Liver (tissue), 9 donors: ENCODE measurements around the gene NCAPH2. TPM values are rescaled to one million over a fixed set of nuclear protein-coding genes. Genes with fewer than 3 reads are reported as not detected.

Source experiments
- DNase-seq: peaks from one replicate; pipeline ENCODE4 v3.0.0-alpha.2; 2017; ENCODE audit warnings: low spot score
- H3K27ac ChIP-seq, 2 donors: one replicate each; pipeline ENCODE4 v1.7.0; 2013; ENCODE audit warnings: inconsistent platforms in 2 of 2, low read length in 2 of 2, control low read depth in 1 of 2, low read depth in 1 of 2, mild to moderate bottlenecking in 1 of 2
- H3K27me3 ChIP-seq, 4 donors: one replicate each; pipeline versions ENCODE4 v1.6.1 to v1.7.0; 2013; ENCODE audit warnings: low read length in 3 of 4, inconsistent platforms in 1 of 4, mild to moderate bottlenecking in 1 of 4, moderate library complexity in 1 of 4; ENCODE audit not compliant: control insufficient read depth in 4 of 4, insufficient read depth in 4 of 4
- H3K36me3 ChIP-seq, 4 donors: one replicate each; pipeline versions ENCODE4 v1.6.1 to v1.7.0; 2013; ENCODE audit warnings: low read length in 3 of 4, mild to moderate bottlenecking in 3 of 4, low read depth in 1 of 4, moderate library complexity in 1 of 4; ENCODE audit not compliant: control insufficient read depth in 4 of 4, insufficient read depth in 3 of 4
- H3K4me1 ChIP-seq, 4 donors: one replicate each; pipeline versions ENCODE4 v1.6.1 to v1.7.0; 2013; ENCODE audit warnings: low read length in 3 of 4, mild to moderate bottlenecking in 3 of 4, moderate library complexity in 1 of 4; ENCODE audit not compliant: control insufficient read depth in 4 of 4, insufficient read depth in 4 of 4
- H3K4me3 ChIP-seq, 3 donors: one replicate each; pipeline versions ENCODE4 v1.6.1 to v1.7.0; 2013; ENCODE audit warnings: low read length in 3 of 3, control low read depth in 1 of 3, low read depth in 1 of 3, mild to moderate bottlenecking in 1 of 3
- H3K9ac ChIP-seq, 2 donors: one replicate each; pipeline ENCODE4 v1.7.0; 2013; ENCODE audit warnings: low read length in 2 of 2, mild to moderate bottlenecking in 2 of 2, moderate library complexity in 2 of 2, control low read depth in 1 of 2, low read depth in 1 of 2
- H3K9me3 ChIP-seq, 4 donors: one replicate each; pipeline versions ENCODE4 v1.6.1 to v1.7.0; 2013; ENCODE audit warnings: low read length in 3 of 4; ENCODE audit not compliant: control insufficient read depth in 4 of 4
- ATF3 ChIP-seq: IDR thresholded peaks from 2 replicates; pipeline ENCODE4 v1.6.1; 2016; ENCODE audit warnings: antibody characterized with exemption
- EGR1 ChIP-seq, 2 donors: IDR thresholded peaks; 2 replicates each; pipeline ENCODE4 v1.6.1; 2016 to 2018; ENCODE audit warnings: antibody characterized with exemption in 2 of 2, low read depth in 2 of 2
- GABPA ChIP-seq, 2 donors: IDR thresholded peaks in 1 of 2; conservative IDR thresholded peaks in 1 of 2; 2 replicates each; pipeline ENCODE4 v1.6.1; 2016; ENCODE audit warnings: antibody characterized with exemption in 2 of 2, mild to moderate bottlenecking in 1 of 2, moderate library complexity in 1 of 2
- HNF4A ChIP-seq, 2 donors: conservative IDR thresholded peaks; 2 replicates each; pipeline ENCODE4 v1.6.1; 2016; ENCODE audit warnings: antibody characterized with exemption in 2 of 2, mild to moderate bottlenecking in 2 of 2
- JUND ChIP-seq, 2 donors: IDR thresholded peaks; 2 replicates each; pipeline ENCODE4 v1.6.1; 2016; ENCODE audit warnings: antibody characterized with exemption in 2 of 2
- MAX ChIP-seq: IDR thresholded peaks from 2 replicates; pipeline ENCODE4 v1.6.1; 2016; ENCODE audit warnings: antibody characterized with exemption
- NR2F2 ChIP-seq: IDR thresholded peaks from 2 replicates; pipeline ENCODE4 v1.6.1; 2016; ENCODE audit warnings: antibody characterized with exemption
- SP1 ChIP-seq: IDR thresholded peaks from 2 replicates; pipeline ENCODE4 v1.6.1; 2018; ENCODE audit warnings: antibody characterized with exemption, mild to moderate bottlenecking
- TAF1 ChIP-seq: conservative IDR thresholded peaks from 2 replicates; pipeline ENCODE4 v1.6.1; 2016; ENCODE audit warnings: antibody characterized with exemption, mild to moderate bottlenecking
- YY1 ChIP-seq: IDR thresholded peaks from 2 replicates; pipeline ENCODE4 v1.6.1; 2016; ENCODE audit warnings: antibody characterized with exemption, mild to moderate bottlenecking
- WGBS: extraction: QIAGEN DNeasy Blood & Tissue Kit; methylation state at CpG from one replicate; pipeline ENCODE4 v1.1.7; 2013; 5-methylcytosine and 5-hydroxymethylcytosine counted together
- polyA plus RNA-seq, 2 donors: library from polyadenylated mRNA; stranded (reverse) in 1 of 2; unstranded in 1 of 2; fragments of 200-250 nt in 1 of 2; fragments of >200 nt in 1 of 2; fragmentation: Nextera tagmentation in 1 of 2; extraction: Ambion mirVana in 1 of 2; gene quantifications; one replicate each; pipeline versions ENCODE4 v1.2.1 to v1.2.3, GENCODE V29; 2013 to 2015
- total RNA-seq, 2 donors: library from RNA; depleted of rRNA; stranded (reverse); fragments of >200 nt; gene quantifications; one replicate each; pipeline ENCODE4 v1.2.3, GENCODE V29; 2014
- TF ChIP-seq, protein P1 (sequence below): fragments of 150-350 bp; IDR thresholded peaks from 2 replicates; pipeline ENCODE4 v1.5.1; 2017; ENCODE audit warnings: improper control_type of control experiment, low read depth, low read length; ENCODE audit not compliant: missing input control
- TF ChIP-seq, protein P2 (sequence below): IDR thresholded peaks from 2 replicates; pipeline ENCODE4 v1.6.1; 2016; ENCODE audit warnings: antibody characterized with exemption, mild to moderate bottlenecking
- TF ChIP-seq, protein P3 (sequence below): IDR thresholded peaks from 2 replicates; pipeline ENCODE4 v1.6.1; 2016; ENCODE audit warnings: antibody characterized with exemption
- donor health status: healthy.
- donor health status: healthy.
- donor health status: healthy.
- donor health status: healthy.
- donor health status: healthy.

The NCAPH2 gene
- total and polyA plus RNA-seq, 4 donors, result 12.0 to 30.8 (median 13.9) TPM

DNA sequence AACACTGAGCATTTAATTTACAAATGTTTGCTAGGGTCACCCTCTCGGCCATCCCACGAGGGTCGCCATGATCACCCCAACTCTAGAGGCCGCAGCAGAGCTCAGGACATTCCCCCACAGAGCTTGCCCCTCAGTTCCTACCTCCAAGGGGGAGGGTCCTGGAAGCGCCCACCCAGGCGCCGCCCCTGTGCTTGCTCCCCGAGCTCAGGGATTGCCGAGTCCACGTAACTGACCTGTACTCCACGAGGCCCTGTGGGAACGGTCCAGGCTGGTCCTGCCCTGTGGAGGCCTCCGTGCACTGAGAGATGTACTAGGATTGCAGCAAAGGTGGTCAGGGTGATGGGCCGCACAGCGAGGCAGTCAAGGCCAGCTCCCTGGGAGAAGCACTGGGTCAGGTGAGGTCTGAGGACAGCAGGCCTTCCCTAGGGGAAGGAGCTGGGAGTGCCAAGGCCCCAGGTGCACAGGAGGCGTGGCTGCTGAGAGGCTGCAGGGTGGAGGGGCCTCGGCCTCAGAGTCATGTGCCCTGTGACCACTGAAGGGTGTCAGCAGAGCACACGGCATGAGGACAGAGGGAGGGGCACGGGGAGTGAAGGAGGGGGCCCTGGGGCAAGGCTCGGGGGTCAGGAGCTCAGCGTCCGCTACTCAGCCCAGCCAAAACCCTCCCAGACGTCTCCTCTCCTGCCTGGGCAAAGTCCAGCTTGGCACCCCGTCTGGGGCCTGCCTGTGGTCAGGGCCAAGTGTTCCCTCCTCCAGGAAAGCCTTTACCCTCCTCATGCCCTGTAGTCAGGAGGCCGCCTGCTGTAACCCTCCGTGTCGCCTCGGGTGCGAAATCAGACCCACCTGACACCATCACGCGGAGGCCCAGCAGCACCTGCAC, 23.8 kb upstream of the NCAPH2 start:
- WGBS, result 82% methylated on average over 31 of the region's 31 CpGs
- H3K9ac ChIP-seq, result no peak overlapping the region
- no peak overlapping the region for H3K4me3 ChIP-seq
- H3K4me1 ChIP-seq, result peaks cover 0 to 27% (median 8%) of the 10 kb centered on the region in 4 donors
- H3K36me3 ChIP-seq, result no peaks in the 10 kb centered on the region
- no peak for DNase-seq
- no peak for TF ChIP-seq NR2F2
- TF ChIP-seq, protein P1, sequence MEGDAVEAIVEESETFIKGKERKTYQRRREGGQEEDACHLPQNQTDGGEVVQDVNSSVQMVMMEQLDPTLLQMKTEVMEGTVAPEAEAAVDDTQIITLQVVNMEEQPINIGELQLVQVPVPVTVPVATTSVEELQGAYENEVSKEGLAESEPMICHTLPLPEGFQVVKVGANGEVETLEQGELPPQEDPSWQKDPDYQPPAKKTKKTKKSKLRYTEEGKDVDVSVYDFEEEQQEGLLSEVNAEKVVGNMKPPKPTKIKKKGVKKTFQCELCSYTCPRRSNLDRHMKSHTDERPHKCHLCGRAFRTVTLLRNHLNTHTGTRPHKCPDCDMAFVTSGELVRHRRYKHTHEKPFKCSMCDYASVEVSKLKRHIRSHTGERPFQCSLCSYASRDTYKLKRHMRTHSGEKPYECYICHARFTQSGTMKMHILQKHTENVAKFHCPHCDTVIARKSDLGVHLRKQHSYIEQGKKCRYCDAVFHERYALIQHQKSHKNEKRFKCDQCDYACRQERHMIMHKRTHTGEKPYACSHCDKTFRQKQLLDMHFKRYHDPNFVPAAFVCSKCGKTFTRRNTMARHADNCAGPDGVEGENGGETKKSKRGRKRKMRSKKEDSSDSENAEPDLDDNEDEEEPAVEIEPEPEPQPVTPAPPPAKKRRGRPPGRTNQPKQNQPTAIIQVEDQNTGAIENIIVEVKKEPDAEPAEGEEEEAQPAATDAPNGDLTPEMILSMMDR, result no peak
- TF ChIP-seq MAX, result no peak
- no peak for TF ChIP-seq TAF1
- TF ChIP-seq HNF4A (conservative IDR thresholded peaks at IDR 0.05), result no peak
- no peak for TF ChIP-seq EGR1 (IDR thresholded peaks at IDR 0.05; ENCODE audit: low read depth in 2 of 2)
- TF ChIP-seq ATF3, result no peak
- TF ChIP-seq, protein P2, sequence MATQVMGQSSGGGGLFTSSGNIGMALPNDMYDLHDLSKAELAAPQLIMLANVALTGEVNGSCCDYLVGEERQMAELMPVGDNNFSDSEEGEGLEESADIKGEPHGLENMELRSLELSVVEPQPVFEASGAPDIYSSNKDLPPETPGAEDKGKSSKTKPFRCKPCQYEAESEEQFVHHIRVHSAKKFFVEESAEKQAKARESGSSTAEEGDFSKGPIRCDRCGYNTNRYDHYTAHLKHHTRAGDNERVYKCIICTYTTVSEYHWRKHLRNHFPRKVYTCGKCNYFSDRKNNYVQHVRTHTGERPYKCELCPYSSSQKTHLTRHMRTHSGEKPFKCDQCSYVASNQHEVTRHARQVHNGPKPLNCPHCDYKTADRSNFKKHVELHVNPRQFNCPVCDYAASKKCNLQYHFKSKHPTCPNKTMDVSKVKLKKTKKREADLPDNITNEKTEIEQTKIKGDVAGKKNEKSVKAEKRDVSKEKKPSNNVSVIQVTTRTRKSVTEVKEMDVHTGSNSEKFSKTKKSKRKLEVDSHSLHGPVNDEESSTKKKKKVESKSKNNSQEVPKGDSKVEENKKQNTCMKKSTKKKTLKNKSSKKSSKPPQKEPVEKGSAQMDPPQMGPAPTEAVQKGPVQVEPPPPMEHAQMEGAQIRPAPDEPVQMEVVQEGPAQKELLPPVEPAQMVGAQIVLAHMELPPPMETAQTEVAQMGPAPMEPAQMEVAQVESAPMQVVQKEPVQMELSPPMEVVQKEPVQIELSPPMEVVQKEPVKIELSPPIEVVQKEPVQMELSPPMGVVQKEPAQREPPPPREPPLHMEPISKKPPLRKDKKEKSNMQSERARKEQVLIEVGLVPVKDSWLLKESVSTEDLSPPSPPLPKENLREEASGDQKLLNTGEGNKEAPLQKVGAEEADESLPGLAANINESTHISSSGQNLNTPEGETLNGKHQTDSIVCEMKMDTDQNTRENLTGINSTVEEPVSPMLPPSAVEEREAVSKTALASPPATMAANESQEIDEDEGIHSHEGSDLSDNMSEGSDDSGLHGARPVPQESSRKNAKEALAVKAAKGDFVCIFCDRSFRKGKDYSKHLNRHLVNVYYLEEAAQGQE, result no peak
- no peak for TF ChIP-seq JUND (IDR thresholded peaks at IDR 0.05)
- TF ChIP-seq GABPA (IDR thresholded peaks at IDR 0.05 in 1 of 2, conservative IDR thresholded peaks at IDR 0.05 in 1 of 2), result no peak
- no peak for TF ChIP-seq SP1
- TF ChIP-seq, protein P3, sequence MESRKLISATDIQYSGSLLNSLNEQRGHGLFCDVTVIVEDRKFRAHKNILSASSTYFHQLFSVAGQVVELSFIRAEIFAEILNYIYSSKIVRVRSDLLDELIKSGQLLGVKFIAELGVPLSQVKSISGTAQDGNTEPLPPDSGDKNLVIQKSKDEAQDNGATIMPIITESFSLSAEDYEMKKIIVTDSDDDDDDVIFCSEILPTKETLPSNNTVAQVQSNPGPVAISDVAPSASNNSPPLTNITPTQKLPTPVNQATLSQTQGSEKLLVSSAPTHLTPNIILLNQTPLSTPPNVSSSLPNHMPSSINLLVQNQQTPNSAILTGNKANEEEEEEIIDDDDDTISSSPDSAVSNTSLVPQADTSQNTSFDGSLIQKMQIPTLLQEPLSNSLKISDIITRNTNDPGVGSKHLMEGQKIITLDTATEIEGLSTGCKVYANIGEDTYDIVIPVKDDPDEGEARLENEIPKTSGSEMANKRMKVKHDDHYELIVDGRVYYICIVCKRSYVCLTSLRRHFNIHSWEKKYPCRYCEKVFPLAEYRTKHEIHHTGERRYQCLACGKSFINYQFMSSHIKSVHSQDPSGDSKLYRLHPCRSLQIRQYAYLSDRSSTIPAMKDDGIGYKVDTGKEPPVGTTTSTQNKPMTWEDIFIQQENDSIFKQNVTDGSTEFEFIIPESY, result no peak
- TF ChIP-seq YY1, result no peak
- H3K27ac ChIP-seq, result no peak overlapping the region
- no peaks in the 10 kb centered on the region for H3K9me3 ChIP-seq
- H3K27me3 ChIP-seq, result no peaks in the 10 kb centered on the region
